Urinary bladder (tissue), 4 donors: ENCODE data around the gene HCFC1R1. TPM values are rescaled to one million over a fixed set of nuclear protein-coding genes. Genes with fewer than 3 reads are reported as not detected.

Experiments used
- DNase-seq: peaks from one replicate; pipeline ENCODE4 v3.0.0-alpha.2; 2015; ENCODE audit errors: extremely low spot score
- H3K27ac ChIP-seq: one replicate; pipeline ENCODE4 v1.5.1; 2013; ENCODE audit warnings: low read depth, mild to moderate bottlenecking, moderate library complexity
- H3K36me3 ChIP-seq: one replicate; pipeline ENCODE4 v1.6.1; 2013; ENCODE audit warnings: mild to moderate bottlenecking, moderate library complexity; ENCODE audit not compliant: insufficient read depth
- H3K4me1 ChIP-seq: one replicate; pipeline ENCODE4 v1.6.1; 2013; ENCODE audit warnings: mild to moderate bottlenecking, moderate library complexity; ENCODE audit not compliant: insufficient read depth
- H3K4me3 ChIP-seq: one replicate; pipeline ENCODE4 v1.5.1; 2013; ENCODE audit warnings: low read depth, low read length
- WGBS: extraction: QIAGEN DNeasy Blood & Tissue Kit; methylation state at CpG from one replicate; pipeline ENCODE4 v1.1.7; 2013; 5-methylcytosine and 5-hydroxymethylcytosine counted together
- polyA plus RNA-seq: library from polyadenylated mRNA; stranded (reverse); fragments of 200-250 nt; gene quantifications from one replicate; pipeline ENCODE4 v1.2.3, GENCODE V29; 2013
- total RNA-seq: library from RNA; depleted of rRNA; stranded (reverse); fragments of >200 nt; gene quantifications from one replicate; pipeline ENCODE4 v1.2.3, GENCODE V29; 2014
- donor health status: healthy with polysubstance abuse.
- donor health status: healthy.

HCFC1R1 gene
- total and polyA plus RNA-seq, 2 donors, result 29.1 to 91.8 TPM

DNA sequence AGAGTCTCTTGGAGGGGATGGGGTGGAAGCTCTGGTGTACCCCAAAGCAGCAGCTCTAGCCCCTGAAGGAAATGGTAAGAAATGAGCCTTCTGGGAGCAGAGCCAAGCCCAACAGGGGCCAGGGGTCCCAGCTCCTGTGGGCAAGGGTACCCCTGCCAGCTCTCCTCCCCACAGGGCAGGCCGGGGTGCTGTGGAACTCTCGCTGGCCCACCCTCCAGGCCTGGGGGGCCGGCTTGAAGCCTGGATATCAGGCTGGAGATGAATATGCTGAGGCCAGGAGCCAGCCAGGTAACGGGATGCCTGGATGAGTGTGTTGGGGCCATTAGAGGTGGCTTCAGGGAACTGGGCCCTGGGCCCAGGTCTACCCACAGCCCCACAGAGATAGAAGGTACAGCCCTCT lies 23.2 kb downstream of the HCFC1R1 start:
- 80% methylated on average over 4 of the region's 4 CpGs for WGBS
- H3K4me3 ChIP-seq, result no peak overlapping the region

DNA sequence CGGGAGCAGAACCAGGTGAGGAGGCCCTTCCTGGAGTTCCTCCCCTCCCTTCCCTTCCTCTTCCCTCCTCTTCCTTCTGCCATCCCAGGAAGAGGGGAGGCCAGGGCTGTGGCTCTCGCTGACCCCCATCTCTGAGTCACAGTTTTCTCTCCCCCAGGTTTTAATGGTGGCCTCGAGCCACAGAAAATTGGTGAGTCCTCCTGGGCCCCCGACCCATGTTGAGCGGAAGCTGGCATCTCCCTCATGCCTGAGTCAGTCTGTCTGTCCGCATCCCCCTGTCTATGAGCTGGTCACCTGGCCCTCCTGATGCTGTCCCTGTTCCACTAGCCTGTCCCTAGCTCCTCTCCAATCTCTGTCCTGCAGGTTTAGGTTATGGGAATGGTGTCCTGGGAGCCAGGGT lies 23.8 kb downstream of the HCFC1R1 start:
- no peak overlapping the region for H3K4me3 ChIP-seq
- 79% methylated on average over 6 of the region's 6 CpGs for WGBS
- DNase-seq, result no peak
- H3K27ac ChIP-seq, result no peak overlapping the region
- no peaks in the 10 kb centered on the region for H3K36me3 ChIP-seq
- no peaks in the 10 kb centered on the region for H3K4me1 ChIP-seq

More for the DNA sequence above, 23.2 kb downstream of the HCFC1R1 start:
- Histone ChIP-seq H3K36me3 (no peaks in the 10 kb centered on the region), H3K27ac (no peak overlapping the region), H3K4me1 (no peaks in the 10 kb centered on the region)
- no peak for DNase-seq

DNA sequence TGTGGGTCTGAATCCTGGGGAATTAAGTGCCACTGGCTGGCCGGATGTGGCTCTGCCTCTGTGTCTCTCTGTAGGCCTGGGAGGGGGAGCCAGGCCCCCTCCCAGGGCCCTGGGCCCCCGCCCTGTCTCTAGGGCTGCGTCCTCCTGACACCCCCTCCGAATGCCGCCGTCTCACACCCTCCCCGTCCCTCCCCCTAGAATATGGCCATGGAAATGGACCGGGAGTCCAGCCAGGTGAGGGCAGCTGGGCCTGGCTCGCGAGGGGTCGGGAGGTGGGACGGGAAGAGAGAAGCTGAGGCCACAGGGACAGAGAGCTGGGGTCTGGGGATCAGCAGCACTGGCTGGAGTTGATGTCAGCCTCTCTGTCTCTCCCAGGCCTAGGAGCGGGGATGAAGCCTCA lies 27.4 kb downstream of the HCFC1R1 start:
- Histone ChIP-seq H3K27ac (no peak overlapping the region), H3K4me3 (no peak overlapping the region)
- WGBS, result 69% methylated on average over 13 of the region's 13 CpGs

DNA sequence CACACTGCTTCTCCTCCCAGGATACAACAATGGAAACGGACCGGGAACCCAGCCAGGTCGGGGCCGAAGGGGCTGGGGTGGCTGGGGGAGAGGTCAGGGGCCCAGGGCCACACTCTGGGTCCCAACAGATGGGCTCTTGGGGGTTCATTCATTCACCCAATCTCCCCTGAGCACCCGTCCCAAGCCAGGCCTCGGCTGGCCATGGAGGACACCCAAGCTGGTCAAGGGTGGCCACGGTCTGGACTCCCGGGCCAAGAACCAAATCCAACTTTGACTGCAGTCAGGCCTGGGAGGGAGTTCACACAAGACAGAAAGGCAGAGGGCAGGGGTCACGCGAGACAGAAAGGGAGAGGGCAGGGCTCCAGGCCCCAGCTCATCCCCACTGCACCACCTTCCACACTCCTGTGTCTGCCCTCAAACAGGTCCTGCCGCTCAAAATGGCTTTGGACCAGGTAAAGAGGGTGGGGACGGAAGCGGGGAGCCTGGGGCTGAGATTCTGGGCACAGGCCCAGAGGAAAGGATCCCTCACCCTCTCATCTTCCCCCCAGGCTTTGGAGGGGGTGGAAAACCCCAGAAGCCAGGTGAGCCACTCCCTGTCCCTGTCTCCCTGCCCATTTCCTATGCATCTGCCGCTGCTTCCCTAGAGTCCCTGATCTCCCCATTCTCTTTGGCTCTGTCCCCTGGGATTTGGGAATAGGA lies 31.2 kb downstream of the HCFC1R1 start:
- no peak for DNase-seq
- no peaks in the 10 kb centered on the region for H3K4me1 ChIP-seq
- H3K36me3 ChIP-seq, result no peaks in the 10 kb centered on the region
- 84% methylated on average over 14 of the region's 14 CpGs for WGBS
- no peak overlapping the region for H3K4me3 ChIP-seq
- no peak overlapping the region for H3K27ac ChIP-seq

More for the DNA sequence above, 27.4 kb downstream of the HCFC1R1 start:
- Histone ChIP-seq H3K4me1 (no peaks in the 10 kb centered on the region), H3K36me3 (no peaks in the 10 kb centered on the region)
- DNase-seq, result no peak

DNA sequence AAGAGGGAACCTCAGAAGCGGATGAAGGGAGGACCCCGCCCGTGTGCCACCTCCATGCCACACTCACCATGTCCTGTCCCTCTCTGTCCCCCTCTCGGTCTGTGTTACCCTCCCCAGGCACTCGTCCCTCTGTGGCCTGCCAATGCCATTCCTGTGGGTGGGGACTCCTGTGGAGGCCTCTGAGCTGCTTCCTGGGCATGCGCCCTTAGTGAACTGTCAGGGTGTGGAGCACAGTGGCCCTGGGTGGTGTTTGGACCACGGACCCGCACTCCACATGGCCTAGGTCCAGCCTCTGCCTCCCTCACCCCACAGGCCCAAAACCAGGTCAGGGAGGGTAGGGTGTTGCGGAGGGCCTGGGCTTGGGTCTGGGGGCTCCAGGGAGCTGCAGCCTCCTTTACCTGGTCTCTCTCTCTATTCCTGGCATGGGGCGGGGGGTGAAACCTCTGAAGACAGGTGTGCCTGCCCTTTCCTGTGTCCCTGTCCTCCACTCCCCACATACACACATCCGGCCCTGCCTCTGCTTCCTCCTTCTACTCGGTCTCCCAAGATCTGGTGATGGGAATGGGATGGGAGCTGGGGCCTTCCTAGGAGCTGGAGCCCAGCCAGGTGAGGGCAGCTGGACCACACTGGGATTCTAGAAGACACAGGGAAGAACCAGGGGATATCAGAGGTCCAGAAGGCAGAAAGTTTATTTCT lies 32.0 kb downstream of the HCFC1R1 start:
- Histone ChIP-seq H3K4me1 (no peaks in the 10 kb centered on the region), H3K27ac (no peak overlapping the region), H3K36me3 (no peaks in the 10 kb centered on the region), H3K4me3 (no peak overlapping the region)
- DNase-seq, result no peak
- 87% methylated on average over 12 of the region's 12 CpGs for WGBS

DNA sequence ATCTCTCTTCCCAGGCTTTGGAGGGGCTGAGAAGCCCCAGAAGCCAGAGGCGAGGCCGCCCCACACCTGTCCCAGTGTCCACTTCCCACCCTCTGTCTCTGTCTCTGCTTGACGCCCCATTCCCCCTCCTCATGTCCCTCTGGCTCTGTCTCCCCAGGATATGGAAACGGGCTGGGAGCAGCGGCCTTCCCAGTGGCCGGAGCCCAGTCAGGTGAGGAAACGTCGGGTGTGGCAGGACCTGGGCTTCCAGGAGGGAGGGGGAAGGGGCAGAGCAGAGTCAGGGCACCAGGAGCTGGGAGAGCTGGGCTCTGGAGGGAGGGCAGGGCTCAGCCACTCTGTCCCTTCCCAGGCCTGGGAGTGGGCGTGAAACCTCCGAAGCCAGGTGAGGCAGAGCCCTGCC lies 32.9 kb downstream of the HCFC1R1 start:
- no peaks in the 10 kb centered on the region for H3K36me3 ChIP-seq
- 68% methylated on average over 10 of the region's 10 CpGs for WGBS
- no peak overlapping the region for H3K27ac ChIP-seq
- no peaks in the 10 kb centered on the region for H3K4me1 ChIP-seq
- H3K4me3 ChIP-seq, result no peak overlapping the region
- no peak for DNase-seq

DNA sequence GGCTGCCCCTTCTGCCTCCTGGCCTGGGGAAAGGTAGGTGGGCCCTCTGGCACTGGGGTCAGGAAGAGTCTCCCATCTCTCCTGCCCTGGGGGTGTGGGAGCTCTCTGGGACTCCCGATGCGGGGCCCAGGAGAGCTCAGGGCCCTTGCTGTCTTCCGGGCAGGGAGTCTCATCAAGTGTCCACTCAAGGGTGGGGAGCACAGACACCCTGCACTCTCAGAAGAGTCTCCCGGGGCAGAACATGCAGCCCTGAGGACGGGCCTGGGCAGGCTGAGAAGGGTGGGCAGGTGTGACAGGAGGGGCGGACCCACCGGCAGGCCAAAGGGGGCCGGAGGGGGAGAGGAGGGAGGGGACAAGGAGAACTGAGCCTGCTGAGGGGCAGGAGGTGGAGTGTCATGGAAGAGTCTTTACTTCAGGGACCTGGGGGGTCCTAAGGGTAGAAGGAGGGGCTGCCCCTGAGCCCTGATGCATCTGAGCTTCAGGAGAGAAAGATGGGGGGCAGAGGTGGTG lies 35.1 kb downstream of the HCFC1R1 start:
- 60% methylated on average over 8 of the region's 8 CpGs for WGBS
- no peak for DNase-seq

DNA sequence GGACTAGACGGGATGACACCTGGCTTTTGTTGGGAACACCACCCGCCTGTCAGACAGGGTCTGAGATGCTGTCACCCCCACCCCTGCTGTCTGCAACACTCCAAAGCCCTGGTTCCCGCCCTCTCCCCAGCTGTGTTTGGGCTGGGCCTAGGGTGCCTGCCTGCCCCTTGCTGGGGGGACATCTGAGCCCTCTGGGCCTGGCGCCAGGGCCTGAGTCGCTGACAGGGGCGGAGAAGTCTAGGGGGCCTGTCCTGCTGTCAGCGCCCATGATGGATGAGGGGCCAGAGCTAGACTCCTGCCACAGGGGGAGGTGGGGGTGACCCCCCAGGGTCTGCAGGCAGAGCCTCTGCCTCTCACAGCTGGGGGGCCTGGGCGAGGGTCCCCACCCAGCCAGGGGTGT lies 35.9 kb downstream of the HCFC1R1 start:
- no peaks in the 10 kb centered on the region for H3K36me3 ChIP-seq
- no peak for DNase-seq

More for the DNA sequence above, 35.1 kb downstream of the HCFC1R1 start:
- H3K27ac ChIP-seq, result no peak overlapping the region
- no peaks in the 10 kb centered on the region for H3K36me3 ChIP-seq
- H3K4me3 ChIP-seq, result no peak overlapping the region
- H3K4me1 ChIP-seq, result no peaks in the 10 kb centered on the region

DNA sequence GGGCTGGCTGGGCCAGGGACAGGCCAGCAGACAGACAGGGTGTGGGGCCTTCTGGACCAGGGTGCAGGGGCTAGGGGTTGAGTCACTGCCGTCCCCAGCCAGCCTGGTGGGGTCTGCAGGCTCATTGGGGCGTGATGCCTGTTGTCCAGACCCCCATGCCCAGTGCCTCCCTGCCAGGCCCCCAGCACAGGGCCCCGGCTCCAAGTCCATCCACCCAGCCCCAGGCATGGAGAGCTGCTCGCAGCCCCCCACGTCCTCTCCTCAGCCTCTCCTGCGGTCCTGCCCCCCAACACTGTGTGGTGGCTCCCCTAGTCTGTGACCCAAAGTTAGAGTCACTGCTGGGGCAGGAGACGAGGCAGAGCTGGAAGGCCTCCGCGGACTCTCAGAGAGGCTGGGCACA lies 36.5 kb downstream of the HCFC1R1 start:
- no peak overlapping the region for H3K4me3 ChIP-seq
- DNase-seq, result no peak
- H3K4me1 ChIP-seq, result no peaks in the 10 kb centered on the region
- WGBS, result 78% methylated on average over 9 of the region's 9 CpGs
- no peaks in the 10 kb centered on the region for H3K36me3 ChIP-seq
- H3K27ac ChIP-seq, result no peak overlapping the region

More for the DNA sequence above, 35.9 kb downstream of the HCFC1R1 start:
- no peak overlapping the region for H3K4me3 ChIP-seq
- H3K27ac ChIP-seq, result no peak overlapping the region
- no peaks in the 10 kb centered on the region for H3K4me1 ChIP-seq
- 48% methylated on average over 8 of the region's 8 CpGs for WGBS

DNA sequence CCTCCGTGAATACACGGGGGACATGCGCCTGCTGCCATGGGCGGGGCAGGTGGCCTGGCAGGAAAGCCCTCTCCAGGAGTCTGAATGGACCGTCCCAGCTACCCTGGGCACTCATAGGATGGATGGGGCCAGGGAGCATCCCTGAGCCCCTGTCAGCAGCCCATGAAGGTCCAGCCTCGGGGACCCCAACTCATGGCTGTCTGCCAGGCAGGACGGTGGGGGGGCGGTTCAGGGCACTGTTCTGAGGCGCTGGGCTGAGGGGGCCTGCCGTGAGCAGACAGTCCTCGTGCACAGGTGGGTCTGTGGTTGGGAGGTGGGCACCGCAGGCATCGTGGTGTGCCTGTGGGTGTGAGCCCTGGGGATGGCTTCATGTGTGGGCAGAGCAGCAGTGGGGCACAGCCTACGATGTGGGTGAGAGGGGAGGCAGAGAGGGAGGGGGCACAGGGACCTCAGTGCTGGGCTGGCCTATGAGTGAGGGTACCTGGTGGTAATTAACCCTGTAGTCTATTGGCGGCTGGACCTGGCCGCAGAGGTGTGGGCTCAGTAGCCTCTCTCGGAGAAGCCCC lies 37.0 kb downstream of the HCFC1R1 start:
- WGBS, result 73% methylated on average over 17 of the region's 17 CpGs

DNA sequence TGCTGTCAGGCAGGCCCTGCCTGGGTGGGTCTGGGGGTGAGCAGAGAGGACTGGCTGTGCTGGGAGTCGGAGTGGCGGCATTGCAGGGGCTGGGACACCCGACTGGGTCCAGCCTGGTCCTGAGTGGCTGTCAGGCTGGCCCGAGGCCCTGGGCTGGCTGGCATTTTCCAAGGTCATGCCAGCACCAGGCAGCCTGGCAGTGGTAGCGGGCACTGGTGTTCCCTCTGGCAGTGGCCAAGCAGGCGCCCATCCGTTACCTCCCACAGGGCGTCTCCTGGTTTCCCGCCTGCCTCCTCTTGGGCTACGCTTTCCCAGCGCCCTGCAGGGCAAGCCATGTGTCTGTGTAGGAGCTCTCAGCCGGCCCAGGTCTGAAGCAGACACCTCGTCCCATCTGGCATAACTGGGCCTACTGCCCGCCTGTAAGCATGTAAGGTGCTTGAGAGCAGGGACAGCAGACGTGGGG lies 37.8 kb downstream of the HCFC1R1 start:
- Histone ChIP-seq H3K36me3 (no peaks in the 10 kb centered on the region), H3K4me3 (no peak overlapping the region), H3K27ac (no peak overlapping the region), H3K4me1 (no peaks in the 10 kb centered on the region)
- WGBS, result 86% methylated on average over 15 of the region's 15 CpGs
- DNase-seq, result no peak

More for the DNA sequence above, 37.0 kb downstream of the HCFC1R1 start:
- Histone ChIP-seq H3K36me3 (no peaks in the 10 kb centered on the region), H3K4me3 (no peak overlapping the region), H3K27ac (no peak overlapping the region), H3K4me1 (no peaks in the 10 kb centered on the region)
- no peak for DNase-seq

DNA sequence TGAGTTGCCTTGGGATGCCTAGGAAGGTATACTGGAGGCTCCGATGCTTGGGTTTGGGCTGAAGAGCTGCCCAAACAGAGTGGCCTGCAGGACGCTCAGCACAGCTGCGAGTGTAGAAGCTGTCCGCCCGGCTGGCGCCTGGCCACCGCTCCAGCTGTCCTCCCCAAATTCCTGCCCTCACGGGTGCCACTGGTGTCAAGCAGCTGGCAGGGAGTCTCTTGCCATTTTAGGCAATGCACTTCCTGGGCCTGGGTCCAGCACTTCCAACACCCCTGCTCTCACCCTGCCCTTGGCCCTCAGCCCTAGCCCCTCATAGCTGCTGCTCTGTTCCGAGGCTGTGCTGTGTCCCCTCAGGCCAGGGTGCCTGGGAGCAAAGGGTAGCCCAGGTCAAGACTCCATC lies 38.3 kb downstream of the HCFC1R1 start:
- Histone ChIP-seq H3K36me3 (no peaks in the 10 kb centered on the region), H3K4me1 (no peaks in the 10 kb centered on the region), H3K4me3 (no peak overlapping the region), H3K27ac (no peak overlapping the region)
- no peak for DNase-seq
- WGBS, result 52% methylated on average over 9 of the region's 9 CpGs

DNA sequence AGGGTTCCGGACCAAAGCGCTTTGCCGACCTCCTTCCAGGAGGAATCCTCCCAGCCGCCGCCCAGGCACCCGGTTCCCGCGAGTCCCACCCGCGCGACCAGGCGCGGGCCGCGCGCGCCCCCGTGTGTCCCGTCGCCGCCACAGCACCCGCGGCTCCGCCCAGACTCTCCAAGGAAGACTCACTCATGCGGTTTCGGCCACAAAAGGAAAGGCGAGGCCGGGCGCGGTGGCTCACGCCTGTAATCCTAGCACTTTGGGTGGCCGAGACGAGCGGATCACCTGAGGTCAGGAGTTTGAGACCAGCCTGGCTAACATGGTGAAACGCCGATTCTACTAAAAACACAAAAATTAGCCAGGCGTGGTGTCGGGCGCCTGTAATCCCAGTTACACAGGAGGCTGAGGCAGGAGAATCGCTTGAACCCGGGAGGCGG lies 40.0 kb downstream of the HCFC1R1 start:
- whole genome bisulfite sequencing, result 10% methylated on average over 42 of the region's 42 CpGs
- no peaks in the 10 kb centered on the region for H3K4me1 ChIP-seq
- no peak overlapping the region for H3K4me3 ChIP-seq
- DNase-seq, result no peak
- H3K36me3 ChIP-seq, result no peaks in the 10 kb centered on the region
- H3K27ac ChIP-seq, result no peak overlapping the region

DNA sequence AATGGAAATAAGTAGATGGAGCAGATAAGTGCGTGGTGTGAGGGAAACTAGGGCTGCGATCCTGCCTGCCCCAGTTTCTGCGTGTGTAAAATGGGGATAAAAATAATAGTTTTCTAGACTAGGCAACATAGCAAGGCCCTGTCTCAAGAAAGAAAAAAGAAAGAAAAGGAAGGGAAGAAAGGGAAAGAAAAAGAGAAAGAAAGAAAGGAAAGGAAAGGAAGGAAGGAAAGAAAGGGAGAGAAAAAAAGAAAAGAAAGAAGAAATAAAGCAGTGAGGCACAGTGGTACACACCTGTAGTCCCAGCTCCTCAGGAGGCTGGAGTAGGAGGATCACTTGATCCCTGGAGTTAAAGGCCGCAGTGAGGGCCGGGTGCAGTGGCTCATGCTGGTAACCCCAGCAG lies 41.3 kb downstream of the HCFC1R1 start:
- H3K4me1 ChIP-seq, result no peaks in the 10 kb centered on the region
- 83% methylated on average over 5 of the region's 5 CpGs for WGBS
- H3K27ac ChIP-seq, result no peak overlapping the region
- no peak overlapping the region for H3K4me3 ChIP-seq
- H3K36me3 ChIP-seq, result no peaks in the 10 kb centered on the region
- no peak for DNase-seq
